SH-SY5Y (cell line): ENCODE measurements around the gene CAVIN1.

Experiments used
- GATA2 ChIP-seq: IDR thresholded peaks from 2 replicates; pipeline ENCODE4 v1.6.1; 2011; ENCODE audit warnings: mild to moderate bottlenecking, low read depth, low read length
- GATA3 ChIP-seq: IDR thresholded peaks from 2 replicates; pipeline ENCODE4 v1.6.1; 2011; ENCODE audit warnings: low read depth, mild to moderate bottlenecking, low read length, moderate library complexity

Gene CAVIN1

DNA sequence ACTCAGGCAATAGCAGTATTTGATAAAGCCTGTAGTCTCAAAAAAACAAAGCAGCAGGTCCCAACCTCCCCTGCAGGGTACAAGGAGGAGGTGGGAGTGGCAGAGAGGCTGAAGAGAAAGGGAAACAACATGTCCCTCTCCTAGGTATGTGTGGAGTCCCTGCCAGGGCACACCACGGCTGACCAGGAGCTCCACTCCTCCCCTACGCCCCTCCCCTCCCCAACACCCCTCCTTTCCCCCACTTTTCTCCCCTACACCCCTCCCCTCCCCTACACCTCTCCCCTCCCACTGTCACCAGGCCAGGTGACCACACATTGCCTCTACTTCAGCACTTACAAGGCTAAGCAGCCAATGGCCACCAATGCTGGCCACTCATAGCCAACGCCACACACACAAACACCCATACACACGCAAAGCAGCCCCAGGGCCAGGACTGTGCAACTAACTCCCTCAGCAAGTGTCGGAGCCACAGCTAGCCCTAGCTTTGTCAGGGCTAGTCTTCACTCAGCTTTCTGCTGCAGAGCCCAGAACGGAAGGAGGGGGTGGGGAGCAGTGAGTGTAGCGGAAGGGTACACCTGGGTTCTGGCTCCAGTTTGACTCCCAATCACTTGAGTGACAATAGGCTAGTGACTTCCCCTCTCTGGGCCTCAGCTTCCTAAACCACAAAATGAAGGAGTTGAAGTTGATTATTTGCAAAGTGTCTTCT, 8.2 kb downstream of the CAVIN1 start:
- TF ChIP-seq GATA2 (no peak), GATA3 (no peak)

GRCh38 chr17:42413464-42414040, 9.5 kb downstream of the CAVIN1 start:
- TF ChIP-seq GATA2 (no peak), GATA3 (no peak)

DNA sequence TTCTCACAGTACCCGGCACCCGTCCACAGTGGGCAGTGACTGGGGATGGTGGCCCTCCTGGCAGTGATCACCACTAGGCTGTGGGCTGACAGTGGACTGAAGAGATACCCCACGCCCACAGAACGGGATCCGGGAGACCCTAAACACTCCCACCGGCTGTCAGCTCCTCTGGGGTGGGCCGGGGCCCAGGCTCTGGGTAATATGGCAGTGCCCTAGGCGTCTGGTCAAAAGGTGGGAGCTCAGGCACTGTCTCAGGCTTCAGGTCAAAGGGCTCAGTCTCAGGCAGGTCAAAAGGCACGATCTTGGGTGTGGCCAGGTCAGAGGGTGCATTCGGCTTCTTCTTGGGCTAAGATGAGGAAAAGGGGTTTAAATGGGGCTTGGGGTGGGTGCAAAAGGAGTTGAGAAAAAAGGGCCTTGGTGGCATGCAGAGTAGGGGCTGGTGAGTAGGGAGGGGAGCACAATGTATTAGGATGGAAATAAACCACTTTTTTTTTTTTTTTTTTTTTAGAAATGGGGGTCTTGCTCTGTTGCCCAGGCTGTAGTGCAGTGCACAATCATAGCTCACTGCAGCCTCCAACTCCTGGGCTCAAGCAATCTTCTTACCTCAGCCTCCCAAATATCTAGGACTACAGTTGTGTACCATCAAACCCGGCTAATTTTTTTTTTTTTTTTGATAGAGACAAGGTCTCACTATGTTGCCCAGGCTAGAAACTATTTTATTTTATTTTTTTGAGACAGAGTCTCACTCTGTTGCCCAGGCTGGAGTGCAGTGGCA, 11.0 kb downstream of the CAVIN1 start:
- TF ChIP-seq GATA2 (no peak), GATA3 (no peak)

DNA sequence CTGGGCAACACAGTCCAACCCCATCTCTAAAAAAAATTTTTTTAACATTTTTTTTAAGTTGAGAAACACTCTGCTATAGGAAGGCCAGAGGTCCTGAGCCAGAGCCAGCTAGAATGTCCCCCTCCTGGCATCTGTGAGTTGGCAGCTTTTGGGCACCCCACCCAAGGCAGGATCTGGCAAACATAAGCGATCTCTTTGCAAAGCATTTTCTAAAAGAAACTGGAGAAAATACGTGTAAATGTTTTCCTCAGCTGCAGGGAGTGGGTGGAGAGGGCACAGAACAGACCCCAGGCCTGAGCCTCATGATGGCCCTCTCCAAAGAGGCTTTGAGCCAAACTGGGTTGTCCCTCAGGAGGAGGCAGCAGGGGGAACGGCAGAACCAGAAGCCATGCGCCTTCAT, 11.7 kb downstream of the CAVIN1 start:
- no peak for TF ChIP-seq GATA3
- TF ChIP-seq GATA2 = no peak

- TF ChIP-seq GATA3 = no peak
- TF ChIP-seq GATA2 = no peak
These were observed 12.8 kb downstream of the CAVIN1 start for GRCh38 chr17:42410319-42410685.

- TF ChIP-seq GATA3 (no peak), GATA2 (no peak)
These were observed 13.3 kb downstream of the CAVIN1 start for GRCh38 chr17:42409523-42410318.

GRCh38 chr17:42408061-42408460, 15.0 kb downstream of the CAVIN1 start:
- TF ChIP-seq GATA3 (no peak), GATA2 (no peak)

DNA sequence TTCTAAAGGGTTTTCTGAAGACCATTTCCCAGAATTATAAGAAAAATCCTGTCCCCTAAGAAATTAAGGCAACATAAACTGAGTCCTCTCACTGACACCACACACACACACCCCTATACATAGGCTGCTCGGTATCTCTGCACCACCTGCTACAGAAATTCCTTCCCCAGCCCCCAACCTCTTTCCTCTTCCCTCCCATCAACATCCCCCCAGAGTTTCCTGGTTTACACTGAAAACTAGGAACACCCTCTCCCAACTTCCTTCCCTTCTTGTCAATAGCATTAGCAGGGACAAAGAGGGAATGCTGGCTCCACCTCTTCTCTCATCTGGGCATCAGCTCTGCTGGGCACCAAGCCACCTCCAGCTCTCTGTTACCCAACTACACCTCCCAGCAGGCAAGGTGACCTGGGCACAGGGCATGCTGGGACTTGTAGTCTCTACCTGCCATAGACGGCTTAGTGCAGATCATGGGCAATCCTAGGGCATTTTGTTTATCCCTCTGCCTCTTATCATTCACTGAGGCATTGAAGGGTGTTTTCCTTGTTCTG, 15.7 kb downstream of the CAVIN1 start:
- no peak for TF ChIP-seq GATA3
- no peak for TF ChIP-seq GATA2

DNA sequence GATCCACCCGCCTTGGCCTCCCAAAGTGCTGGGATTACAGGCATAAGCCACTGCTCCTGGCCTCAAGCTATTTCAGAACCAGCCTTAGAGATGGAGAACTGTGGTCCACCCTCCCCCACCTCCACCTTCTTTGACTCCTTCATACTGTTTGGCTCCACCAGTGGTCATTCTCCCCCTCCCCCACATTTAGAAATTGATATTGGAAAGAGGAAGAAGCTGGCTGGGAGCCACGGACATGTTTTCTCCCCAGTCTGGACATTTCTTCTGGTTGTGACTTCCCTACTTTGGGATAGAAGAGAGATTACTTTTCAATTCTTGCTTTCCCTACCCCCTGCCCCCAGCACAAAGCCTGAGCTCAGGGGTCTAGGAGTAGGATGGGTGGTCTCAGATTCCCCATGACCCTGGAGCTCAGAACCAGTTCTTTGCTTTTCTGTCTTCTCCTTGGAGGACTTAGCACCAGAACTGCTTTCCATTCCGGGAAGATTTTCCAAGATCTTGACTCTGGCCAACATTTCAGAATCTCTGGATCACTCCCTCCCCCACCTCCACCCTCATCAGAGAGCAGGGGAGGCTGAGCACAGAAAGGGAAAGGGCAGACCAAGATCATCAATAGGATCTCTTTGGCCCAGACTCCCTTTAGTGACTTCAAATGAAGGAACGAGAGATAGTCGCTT, 16.3 kb downstream of the CAVIN1 start:
- TF ChIP-seq GATA3 = no peak
- TF ChIP-seq GATA2 = no peak

DNA sequence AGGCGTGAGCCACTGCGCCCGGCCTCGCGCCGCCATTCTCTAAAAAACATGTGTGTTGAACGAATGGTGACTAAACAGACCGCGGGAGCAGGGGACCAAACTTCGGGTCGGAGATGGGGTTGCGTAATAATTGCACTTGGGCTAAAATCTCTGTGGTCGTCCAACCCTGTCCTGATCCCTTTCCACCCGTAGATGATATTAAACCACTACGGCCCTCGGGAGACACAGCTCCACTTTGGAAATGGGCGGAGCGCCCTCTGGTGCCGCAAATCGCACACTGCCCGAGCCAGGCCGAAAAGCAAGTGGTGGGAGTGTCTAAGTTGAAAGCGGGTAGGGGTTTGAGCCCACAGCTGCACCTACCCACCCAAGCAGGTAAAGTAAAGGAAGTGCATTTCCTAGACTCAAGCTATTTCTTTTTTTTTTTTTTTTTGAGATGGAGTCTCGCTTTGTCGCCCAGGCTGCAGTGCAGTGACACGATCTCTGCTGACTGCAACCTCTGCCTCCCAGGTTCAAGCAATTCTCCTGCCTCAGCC, 17.0 kb downstream of the CAVIN1 start:
- TF ChIP-seq GATA3 (no peak), GATA2 (no peak)

DNA sequence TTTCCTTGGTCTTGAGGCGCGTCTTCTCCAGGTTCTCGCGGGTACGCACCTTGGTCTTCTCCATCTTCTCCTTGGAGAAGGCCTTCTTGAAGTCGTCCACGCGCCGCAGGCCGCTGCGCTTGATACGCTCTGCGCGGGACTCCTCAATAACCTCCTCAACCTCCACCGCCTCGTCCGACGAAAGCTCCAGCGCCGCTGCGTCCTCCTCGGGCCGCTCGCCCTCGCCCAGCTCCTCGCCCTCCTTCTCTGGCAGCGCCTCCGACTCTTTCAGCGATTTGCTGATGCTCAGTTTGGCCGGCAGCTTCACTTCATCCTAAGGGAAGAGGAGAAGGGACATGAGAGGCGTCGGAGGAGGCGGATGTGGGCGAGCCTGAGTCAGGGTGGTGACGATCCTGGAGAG, 18.0 kb downstream of the CAVIN1 start:
- TF ChIP-seq GATA3 (no peak), GATA2 (no peak)

- no peak for TF ChIP-seq GATA2
- no peak for TF ChIP-seq GATA3
These were observed 18.6 kb downstream of the CAVIN1 start for GRCh38 chr17:42404326-42405055.
